AML-193 (cell line): ENCODE measurements around the gene NUDT5.

Experiments
- DNase-seq, 2 experiments: peaks; one replicate each; lab custom pipeline; 2025; lab: John Stamatoyannopoulos, UW

Gene NUDT5

GRCh38 chr10:12164085-12164484, 31.6 kb downstream of the NUDT5 start:
- DNase-seq: no peak

- DNase-seq: no peak
Observed at GRCh38 chr10:12162927-12163326, 32.8 kb downstream of the NUDT5 start.

GRCh38 chr10:12160664-12161063, 35.0 kb downstream of the NUDT5 start:
- no peak for DNase-seq

GRCh38 chr10:12158111-12158510, 37.6 kb downstream of the NUDT5 start:
- peak; percentile 66 to 76 for DNase-seq

GRCh38 chr10:12156367-12157123, 39.1 kb downstream of the NUDT5 start:
- no peak for DNase-seq

GRCh38 chr10:12154516-12154915, 41.2 kb downstream of the NUDT5 start:
- no peak for DNase-seq

- no peak for DNase-seq
Observed at GRCh38 chr10:12150163-12150562, 45.5 kb downstream of the NUDT5 start.

GRCh38 chr10:12144538-12144937, 51.2 kb downstream of the NUDT5 start:
- DNase-seq: no peak

- no peak for DNase-seq
Observed at GRCh38 chr10:12140038-12140437, 55.7 kb downstream of the NUDT5 start.

GRCh38 chr10:12135631-12136030, 60.1 kb downstream of the NUDT5 start:
- no peak for DNase-seq

GRCh38 chr10:12130237-12130872, 65.3 kb downstream of the NUDT5 start:
- DNase-seq: peak; percentile 65 to 73

GRCh38 chr10:12129222-12130111, 66.2 kb downstream of the NUDT5 start, which contains the start of gene SEC61A2:
Gene SEC61A2 (plus strand): TSS chr10:12129677. CDS start chr10:12129788, 111 bp downstream.
- peak; percentile 77 for DNase-seq

- DNase-seq: no peak
Observed at GRCh38 chr10:12121673-12122072, 74.0 kb downstream of the NUDT5 start.
